Measurements from ENCODE around the gene DGKH.

DNA sequence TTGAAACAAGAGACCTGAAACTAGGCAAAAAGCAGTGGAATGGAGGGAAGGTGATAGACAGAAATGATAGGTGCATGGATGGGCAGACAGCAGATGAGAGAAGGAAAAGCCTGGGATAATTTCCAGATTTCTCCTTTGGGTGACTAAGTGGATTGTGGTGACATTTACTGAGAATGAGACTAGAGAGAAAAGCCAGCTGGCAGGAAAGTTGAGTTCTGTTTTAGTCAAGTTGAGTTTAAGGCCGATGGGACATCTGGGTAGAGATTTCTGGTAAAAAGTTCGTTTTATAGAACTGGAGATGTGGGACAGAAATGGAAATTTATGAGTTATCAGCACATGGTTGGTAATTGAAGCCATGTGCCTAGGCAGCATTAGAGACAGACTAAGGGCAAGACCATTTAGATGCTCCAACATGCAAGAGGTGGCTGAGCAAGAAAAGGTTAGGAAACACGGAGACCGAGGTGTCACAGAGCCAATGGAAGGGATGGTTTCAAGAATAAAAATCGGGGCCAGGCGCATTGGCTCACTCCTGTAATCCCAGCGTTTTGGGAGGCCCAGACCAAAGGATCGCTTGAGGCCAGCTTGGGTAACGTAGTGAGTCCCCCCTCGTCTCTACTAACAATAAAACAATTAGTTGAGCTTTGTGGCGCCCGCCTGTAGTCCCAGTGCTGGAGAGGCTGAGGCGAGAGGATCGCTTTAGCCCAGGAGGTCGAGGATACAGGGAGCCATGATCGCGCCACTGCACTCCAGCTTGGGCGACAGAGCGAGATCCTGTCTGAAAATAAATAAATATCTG lies 9.6 kb upstream of the DGKH start:
- TF ChIP-seq, protein P1, sequence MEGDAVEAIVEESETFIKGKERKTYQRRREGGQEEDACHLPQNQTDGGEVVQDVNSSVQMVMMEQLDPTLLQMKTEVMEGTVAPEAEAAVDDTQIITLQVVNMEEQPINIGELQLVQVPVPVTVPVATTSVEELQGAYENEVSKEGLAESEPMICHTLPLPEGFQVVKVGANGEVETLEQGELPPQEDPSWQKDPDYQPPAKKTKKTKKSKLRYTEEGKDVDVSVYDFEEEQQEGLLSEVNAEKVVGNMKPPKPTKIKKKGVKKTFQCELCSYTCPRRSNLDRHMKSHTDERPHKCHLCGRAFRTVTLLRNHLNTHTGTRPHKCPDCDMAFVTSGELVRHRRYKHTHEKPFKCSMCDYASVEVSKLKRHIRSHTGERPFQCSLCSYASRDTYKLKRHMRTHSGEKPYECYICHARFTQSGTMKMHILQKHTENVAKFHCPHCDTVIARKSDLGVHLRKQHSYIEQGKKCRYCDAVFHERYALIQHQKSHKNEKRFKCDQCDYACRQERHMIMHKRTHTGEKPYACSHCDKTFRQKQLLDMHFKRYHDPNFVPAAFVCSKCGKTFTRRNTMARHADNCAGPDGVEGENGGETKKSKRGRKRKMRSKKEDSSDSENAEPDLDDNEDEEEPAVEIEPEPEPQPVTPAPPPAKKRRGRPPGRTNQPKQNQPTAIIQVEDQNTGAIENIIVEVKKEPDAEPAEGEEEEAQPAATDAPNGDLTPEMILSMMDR (IDR thresholded peaks at IDR 0.05): no peak
- no peak for TF ChIP-seq EZH2 (IDR thresholded peaks at IDR 0.05)
